SK-N-SH (cell line): Measurements from ENCODE around the gene STXBP6.

Source experiments
- CHD2 ChIP-seq: fragments of 150-350 bp; IDR thresholded peaks from 2 replicates; pipeline ENCODE4 v1.6.1; 2018; ENCODE audit warnings: low read length; ENCODE audit not compliant: partially characterized antibody
- CTCF ChIP-seq: fragments of 200-600 bp; sonication (generic); IDR thresholded peaks from 2 replicates; pipeline ENCODE4 v1.6.1; 2017; ENCODE audit warnings: antibody characterized with exemption, mild to moderate bottlenecking, moderate library complexity
- ELF1 ChIP-seq: IDR thresholded peaks from 2 replicates; pipeline ENCODE4 v1.4.0; 2012
- GABPA ChIP-seq: IDR thresholded peaks from 2 replicates; pipeline ENCODE4 v1.4.0; 2012; ENCODE audit warnings: low read depth, mild to moderate bottlenecking
- MAX ChIP-seq: IDR thresholded peaks from 2 replicates; pipeline ENCODE4 v1.4.0; 2012; ENCODE audit warnings: low read depth
- POLR2AphosphoS5 ChIP-seq: IDR thresholded peaks from 2 replicates; pipeline ENCODE4 v1.6.1; 2012; ENCODE audit warnings: low read depth, low read length
- REST ChIP-seq: IDR thresholded peaks from 2 replicates; pipeline ENCODE4 v1.6.1; 2012; ENCODE audit warnings: mild to moderate bottlenecking, low read depth, low read length, moderate library complexity
- RFX5 ChIP-seq: IDR thresholded peaks from 2 replicates; pipeline ENCODE4 v1.6.1; 2012; ENCODE audit warnings: mild to moderate bottlenecking, improper control_type of control experiment, low read length
- TAF1 ChIP-seq: IDR thresholded peaks from 2 replicates; pipeline ENCODE4 v1.6.1; 2012; ENCODE audit warnings: low read depth, mild to moderate bottlenecking, low read length, moderate library complexity, borderline replicate concordance

- TF ChIP-seq CTCF (no peak), RFX5 (no peak), MAX (no peak), POLR2AphosphoS5 (no peak), ELF1 (no peak), CHD2 (no peak), TAF1 (no peak), GABPA (no peak), REST (no peak)
Observed at GRCh38 chr14:24911324-24912109, 138.4 kb downstream of the STXBP6 start.
